Germinal center (tissue), 1 donor: ENCODE measurements around the gene OR1K1.
A peak's percentile ranks its signal among the peaks of the same experiment; 100 is the strongest.
"Not testable (repeated sequence)": the region's sequence is repeated elsewhere in the genome, so short reads cannot be mapped to it uniquely, and the experiment has no call there.

Source experiments
- DNase-seq: peaks from one replicate; pipeline ENCODE4 v3.0.0; 2012; ENCODE audit warnings: mixed read lengths, low spot score

The OR1K1 gene, protein sequence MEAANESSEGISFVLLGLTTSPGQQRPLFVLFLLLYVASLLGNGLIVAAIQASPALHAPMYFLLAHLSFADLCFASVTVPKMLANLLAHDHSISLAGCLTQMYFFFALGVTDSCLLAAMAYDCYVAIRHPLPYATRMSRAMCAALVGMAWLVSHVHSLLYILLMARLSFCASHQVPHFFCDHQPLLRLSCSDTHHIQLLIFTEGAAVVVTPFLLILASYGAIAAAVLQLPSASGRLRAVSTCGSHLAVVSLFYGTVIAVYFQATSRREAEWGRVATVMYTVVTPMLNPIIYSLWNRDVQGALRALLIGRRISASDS

DNA sequence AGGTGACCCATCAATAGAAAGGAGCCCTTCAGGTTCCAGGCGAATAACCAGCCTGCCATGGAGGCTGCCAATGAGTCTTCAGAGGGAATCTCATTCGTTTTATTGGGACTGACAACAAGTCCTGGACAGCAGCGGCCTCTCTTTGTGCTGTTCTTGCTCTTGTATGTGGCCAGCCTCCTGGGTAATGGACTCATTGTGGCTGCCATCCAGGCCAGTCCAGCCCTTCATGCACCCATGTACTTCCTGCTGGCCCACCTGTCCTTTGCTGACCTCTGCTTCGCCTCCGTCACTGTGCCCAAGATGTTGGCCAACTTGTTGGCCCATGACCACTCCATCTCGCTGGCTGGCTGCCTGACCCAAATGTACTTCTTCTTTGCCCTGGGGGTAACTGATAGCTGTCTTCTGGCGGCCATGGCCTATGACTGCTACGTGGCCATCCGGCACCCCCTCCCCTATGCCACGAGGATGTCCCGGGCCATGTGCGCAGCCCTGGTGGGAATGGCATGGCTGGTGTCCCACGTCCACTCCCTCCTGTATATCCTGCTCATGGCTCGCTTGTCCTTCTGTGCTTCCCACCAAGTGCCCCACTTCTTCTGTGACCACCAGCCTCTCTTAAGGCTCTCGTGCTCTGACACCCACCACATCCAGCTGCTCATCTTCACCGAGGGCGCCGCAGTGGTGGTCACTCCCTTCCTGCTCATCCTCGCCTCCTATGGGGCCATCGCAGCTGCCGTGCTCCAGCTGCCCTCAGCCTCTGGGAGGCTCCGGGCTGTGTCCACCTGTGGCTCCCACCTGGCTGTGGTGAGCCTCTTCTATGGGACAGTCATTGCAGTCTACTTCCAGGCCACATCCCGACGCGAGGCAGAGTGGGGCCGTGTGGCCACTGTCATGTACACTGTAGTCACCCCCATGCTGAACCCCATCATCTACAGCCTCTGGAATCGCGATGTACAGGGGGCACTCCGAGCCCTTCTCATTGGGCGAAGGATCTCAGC lies at the start of gene OR1K1:
OR1K1 (plus strand) TSS at position 58 of the 995 bp plus-strand sequence; CDS start at position 58, 0 bp downstream.
- DNase-seq = no peak

DNA sequence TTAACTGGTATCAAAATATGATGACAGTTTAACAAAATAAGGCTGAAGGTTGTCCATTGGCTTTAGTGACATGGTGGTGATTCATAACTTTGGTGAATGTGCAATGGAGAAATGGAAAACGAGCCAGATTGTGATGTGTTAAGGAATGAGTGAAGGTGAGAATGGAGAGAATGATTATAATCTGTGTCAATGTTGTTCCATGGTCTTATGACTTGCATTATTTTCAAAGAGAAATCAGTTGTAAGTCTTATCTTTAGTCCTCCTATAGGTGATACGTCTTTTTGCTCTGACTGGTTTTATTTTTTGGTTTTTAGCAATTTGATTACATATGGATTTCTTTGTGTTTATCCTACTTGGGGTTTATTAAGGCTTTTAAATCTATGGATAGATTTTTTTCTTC lies 45.1 kb upstream of the OR1K1 start:
- no peak for DNase-seq

DNA sequence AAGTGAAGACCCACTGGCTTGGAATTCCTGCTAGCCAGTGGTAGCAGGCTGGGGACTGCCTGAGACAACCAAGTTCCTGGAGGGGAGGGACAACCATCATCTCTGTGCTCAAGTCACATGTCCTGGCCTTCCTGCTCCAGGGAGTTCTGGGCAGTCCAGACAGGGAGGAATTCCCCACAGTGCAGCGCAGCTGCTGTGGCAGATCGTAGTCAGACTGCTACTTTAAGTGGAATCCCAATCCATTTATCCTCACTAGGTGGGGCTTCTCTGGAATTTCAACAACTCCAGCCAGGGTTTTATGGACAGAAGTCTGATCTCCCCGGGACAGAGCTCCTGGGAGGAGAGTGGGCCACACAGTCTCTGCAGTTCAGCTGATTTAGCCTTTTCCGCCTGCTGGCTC lies 32.1 kb upstream of the OR1K1 start:
- no peak for DNase-seq

DNA sequence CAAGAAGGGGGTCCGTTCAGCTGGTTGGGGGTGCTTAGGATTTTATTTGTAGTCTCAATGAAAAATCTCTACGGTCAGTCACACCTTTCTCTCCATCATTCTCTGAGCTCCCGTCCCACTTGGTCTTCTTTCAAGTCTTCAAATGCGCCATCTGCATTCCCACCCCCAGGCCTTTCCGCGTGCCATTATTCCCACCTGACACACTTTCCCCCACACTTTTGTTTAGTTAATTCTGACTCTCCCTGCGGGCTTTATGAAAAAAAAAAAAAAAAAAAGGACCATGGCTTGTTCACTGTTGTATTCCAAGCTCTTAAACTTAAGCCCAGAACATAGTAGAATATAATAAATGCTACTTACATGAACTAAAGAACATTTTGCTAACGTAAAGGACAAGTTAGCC lies 22.9 kb upstream of the OR1K1 start:
- DNase-seq = no peak

DNA sequence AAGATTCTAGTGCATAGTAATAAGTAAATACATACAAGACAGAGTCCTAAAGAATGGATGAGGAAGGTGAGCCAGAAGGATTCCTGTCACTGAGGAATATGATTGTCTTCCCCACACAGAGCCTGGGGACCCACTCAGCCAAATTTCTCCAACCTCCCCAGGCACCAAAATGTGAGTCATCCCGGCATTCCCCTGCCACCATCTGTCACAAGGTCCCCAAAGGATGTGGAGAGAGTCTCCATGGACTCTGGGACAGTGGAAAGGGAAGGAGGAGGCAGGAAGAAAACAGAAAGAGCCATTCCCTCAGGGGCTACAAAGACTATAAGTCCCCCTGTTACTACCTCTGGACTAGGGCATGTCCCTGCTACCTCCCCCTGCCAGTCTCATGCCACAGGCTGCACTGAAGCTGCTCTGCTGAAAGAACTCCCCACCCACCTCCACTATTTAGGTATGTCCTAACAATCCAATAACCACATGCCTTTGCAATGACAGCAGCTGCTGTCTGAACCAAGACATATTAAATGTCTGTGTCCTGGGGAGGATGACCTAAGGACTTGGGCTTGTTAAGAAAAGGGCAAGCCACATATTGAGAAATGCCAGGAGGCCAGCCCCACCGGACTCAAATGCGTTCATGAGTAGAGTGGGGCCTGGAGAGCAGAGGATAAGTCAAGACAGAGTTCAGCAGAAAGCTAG lies 21.8 kb upstream of the OR1K1 start:
- DNase-seq = no peak

DNA sequence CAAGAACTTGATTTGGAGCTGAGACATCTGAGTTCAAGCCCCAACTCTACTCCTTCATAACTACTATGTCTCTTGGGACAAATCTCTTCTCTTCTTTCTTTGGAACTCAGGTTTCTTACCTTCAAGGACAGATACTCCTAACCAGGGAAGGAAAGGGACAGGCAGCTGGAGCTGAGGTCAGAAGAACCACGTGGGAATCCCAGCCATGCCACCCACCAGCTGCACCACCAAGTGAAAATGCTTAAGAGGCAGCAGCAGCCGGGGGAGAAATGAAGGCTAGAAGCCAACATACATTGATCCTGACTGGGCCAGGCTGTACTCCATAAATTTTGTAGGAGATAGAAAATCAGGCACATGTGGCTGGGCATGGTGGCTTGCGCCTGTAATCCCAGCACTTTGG lies 20.7 kb upstream of the OR1K1 start:
- DNase-seq = no peak

DNA sequence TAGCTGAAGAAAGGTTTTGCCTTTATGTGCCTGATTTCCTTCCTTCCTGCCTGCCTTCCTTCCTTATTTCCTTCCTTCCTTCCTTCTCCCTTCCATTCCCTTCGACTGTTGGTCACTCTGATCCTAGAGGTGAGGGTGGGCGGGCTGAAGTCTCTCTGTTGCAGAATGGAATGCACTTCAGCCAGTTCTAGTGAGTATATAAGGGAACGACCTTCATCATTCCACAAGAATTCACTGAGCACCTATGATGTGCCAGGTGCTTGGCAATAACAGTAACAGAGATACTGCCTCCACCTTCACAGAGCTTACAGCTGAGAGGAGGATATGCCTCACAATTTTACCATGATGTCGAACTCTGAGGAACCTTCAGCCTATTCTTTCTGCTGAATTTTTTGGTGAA lies 19.9 kb upstream of the OR1K1 start:
- no peak for DNase-seq

DNA sequence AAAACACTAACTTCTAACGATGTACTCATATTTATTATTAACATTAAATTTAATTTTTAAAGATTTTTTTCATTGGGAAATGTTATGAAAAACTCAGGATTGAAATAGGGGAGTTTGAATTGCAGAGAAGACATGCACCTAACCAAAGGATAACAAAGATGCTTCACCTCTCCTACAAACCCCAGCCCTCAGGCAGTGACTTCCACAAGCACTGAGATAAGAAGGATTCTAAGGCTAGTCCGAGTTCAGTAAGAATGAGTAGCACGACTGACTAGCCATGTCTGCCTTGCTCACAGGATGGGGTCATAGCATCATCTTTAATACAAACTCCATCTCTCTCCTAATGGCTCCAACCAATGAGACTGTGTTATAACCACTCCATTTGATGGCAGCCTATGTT lies 18.3 kb upstream of the OR1K1 start:
- no peak for DNase-seq

DNA sequence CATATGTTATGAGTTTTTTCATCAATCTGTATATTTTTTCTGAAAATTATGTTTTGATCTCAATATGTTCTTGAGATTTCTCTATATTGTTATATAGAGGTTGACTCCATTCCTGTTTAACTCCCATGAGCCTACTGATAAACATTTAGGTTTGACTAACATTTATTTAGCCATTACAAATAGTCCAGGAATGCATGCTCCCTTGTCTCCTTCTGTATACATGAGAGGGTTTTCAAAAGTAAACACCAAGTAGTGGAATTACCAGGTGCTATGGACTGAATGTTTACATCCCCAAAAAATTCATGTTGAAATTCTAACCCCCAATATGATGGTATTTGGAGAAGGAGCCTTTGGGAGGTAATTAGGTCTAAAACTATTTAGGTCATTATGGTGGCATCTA lies 14.7 kb upstream of the OR1K1 start:
- no peak for DNase-seq

DNA sequence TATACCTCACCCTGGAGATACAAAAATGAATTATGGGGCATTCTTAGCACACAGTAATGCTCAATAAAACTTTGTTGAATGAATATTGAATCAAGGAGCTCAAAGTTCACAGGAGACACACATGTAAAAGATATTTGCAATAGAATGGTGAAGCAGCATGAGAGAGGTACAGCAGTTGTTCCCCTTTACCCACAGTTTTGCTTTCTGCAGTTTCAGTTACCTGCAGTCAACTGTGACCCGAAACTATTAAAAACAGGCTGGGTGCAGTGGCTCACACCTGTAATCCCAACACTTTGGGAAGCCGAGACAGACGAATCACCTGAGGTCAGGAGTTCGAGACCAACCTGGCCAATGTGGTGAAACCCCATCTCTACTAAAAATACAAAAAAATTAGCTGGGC lies 13.6 kb upstream of the OR1K1 start:
- DNase-seq = no peak

DNA sequence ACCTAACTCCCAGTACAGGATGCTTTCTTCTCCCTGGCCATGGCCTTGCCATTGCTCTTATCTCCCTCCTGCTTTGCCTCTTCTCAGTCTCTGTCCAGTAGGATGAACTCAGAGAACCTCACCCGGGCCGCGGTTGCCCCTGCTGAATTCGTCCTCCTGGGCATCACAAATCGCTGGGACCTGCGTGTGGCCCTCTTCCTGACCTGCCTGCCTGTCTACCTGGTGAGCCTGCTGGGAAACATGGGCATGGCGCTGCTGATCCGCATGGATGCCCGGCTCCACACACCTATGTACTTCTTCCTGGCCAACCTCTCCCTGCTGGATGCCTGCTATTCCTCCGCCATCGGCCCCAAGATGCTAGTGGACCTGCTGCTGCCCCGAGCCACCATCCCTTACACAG lies 11.1 kb upstream of the OR1K1 start, which contains the start of gene OR5C1:
OR5C1 (plus strand) TSS at position 103 of the 400 bp plus-strand sequence; CDS start at position 103, 0 bp downstream.
- DNase-seq = no peak

DNA sequence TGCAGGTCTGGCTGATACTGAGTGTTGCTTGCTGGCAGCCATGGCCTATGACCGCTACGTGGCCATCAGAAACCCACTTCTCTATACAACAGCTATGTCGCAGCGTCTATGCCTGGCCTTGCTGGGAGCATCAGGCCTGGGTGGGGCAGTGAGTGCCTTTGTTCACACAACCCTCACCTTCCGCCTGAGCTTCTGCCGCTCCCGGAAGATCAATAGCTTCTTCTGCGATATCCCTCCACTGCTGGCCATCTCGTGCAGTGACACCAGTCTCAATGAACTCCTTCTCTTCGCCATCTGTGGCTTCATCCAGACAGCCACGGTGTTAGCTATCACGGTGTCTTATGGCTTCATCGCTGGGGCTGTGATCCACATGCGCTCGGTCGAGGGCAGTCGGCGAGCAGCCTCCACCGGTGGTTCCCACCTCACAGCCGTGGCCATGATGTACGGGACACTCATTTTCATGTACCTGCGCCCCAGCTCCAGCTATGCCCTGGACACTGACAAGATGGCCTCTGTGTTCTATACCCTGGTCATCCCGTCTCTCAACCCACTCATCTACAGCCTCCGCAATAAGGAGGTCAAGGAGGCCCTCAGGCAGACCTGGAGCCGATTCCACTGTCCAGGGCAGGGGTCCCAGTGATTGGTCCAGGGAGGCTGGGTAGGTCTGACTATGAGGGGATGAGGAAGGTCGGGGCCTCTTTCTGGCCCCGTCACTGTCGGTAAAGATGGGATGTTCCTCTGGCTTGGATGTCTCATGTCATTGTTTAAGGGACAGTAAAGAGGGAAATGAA lies 10.5 kb upstream of the OR1K1 start:
- no peak for DNase-seq

DNA sequence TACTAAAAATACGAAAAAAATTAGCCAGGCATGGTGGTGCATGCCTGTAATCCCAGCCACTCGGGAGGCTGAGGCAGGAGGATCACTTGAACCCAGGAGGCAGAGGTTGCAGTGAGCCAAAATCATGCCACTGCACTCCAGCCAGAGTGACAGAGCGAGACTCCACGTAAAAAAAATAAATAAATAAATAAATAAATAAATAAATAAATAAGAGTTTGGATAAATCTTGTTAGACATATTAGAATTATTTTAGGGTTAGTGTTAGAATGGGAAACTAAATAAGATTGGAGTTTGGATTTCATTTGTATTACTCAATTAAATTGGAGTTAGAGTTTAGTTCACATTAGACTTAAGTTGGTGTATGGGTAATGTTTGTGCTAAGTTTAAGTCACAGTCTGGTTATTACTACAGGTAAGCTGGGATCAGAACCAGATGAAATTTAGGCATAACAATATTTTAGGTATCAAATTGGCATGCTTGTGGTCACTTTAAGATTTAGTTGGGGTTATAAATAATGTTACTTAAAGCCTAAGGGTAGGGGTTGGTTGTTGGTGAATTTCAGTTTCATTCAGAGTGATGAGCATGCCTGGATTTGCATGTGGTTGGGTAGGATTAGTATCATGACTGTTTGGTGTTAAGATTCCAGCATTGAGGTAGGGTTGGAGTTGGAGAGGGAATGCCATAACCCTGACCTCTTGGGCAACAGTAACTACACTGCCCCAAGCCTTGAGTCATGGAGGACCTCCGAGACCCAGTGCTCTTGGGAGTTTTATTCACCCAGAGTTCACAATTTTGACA lies 7.9 kb upstream of the OR1K1 start:
- no peak for DNase-seq

DNA sequence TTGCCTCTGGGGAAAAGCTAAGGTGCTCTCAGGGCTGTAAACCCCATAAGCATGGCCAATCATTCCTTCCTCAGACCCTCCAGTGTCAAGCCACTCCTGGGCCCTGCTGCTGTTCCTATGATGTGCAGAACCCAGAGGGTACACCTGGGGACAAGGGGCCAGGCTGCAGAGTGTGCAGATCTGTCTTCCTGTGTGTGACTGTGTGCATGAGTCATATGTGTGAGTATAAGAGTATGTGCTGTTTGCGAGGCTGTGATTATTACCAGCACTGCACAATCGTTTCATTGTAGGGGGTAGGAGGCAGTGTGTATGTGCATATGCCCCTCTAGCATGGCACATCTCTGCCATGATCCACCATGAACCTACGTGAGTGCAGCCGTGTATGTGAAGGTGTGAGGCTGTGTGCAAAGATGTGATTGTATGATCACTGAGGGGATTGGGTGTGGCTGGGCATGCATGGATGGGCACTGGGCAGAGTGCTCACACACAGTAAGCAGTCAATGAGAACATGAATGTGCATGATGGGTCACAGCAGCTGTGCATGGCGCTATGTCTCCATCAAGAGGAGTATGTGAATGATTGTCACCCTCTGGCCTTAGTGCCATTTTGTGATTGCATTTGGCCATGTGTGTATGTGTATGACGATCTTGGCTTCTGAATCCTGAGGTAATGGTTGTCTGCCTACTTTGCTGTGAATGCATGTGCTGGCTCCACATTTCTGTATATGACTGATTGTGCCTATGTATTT lies 2.4 kb upstream of the OR1K1 start:
- no peak for DNase-seq

DNA sequence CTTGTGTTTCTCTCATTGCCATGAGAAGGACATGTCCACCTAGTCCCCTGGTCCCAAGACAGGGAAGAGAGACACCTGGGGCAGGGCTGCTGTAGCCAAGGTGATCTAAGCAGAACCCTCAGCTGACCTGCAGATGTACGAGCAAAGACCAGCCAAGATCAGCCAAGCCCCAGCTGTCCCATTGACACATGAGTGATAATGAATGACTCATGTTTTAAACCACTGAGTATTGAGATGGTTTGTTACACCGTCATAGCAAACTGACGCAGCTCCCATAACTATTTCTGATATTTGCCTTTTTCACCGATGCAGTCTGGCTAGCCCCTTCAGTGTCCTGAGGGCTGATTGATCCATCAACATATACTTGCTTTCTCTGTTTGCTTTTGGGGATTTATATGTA lies 6.7 kb downstream of the OR1K1 start:
- DNase-seq = no peak

DNA sequence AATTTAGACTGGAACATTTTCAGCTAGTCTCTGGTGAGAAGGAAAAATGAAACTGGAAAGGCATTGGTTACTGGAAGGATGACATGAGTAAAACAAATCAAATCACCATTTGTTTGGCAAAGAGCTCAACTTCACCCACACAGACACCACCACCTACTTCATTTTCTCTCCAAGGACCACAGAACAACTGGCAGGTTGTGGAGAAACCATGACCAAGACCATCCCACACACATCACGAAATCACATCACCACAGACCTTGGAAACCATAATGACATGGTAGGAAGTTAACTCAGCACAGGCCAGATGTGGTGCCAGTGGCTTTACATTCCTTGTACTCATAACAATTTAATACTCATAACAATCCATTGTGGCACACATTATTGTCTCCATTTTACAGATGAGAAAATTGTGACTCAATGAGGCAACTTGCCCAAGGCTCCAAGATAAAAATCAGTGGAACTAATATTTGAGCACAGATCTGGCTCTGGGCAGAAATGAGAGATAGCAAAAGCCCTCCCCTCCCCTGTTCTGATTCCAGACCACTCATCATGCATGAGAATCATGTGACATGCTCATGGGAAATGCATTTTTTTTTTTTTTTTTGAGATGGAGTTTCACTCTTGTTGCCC lies 7.5 kb downstream of the OR1K1 start:
- DNase-seq = no peak

DNA sequence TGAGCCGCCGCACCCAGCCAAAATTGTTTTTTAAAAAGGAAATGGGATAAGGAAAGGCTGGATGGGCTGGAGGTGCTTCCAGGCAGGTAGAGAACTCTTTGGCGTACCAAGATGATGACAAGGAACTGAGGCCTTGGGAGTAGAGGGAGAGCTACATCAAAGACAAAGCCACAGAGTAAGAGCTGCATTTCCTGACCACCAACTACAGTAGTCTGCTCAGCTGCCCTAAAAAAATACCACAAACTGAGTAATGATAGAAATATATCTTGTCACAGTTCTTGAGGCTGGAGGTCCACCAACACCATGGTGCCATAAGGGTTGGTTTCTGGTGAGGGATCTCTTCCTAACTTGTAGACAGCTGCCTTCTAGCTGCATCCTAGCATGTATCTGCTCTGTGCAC lies 8.2 kb downstream of the OR1K1 start:
- no peak for DNase-seq

DNA sequence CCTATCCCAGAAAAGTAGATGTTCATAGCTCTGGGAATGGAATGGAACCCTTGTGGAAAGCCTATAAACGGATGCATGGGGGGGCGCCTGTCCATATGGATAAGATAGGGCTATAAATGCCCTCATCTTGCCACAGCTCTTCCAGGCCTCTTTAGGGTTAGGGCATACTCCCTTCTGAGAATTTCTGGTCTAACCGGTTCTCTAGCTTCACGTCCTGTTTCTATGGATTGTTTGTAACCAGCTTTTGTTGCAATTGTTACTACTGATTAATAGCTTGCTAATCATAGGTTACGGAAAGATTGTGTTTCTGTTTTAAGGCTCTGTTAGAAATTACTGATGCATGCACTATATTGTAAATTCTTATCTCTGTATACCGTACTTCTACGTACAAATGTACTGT lies 9.3 kb downstream of the OR1K1 start:
- DNase-seq = not testable (repeated sequence)

DNA sequence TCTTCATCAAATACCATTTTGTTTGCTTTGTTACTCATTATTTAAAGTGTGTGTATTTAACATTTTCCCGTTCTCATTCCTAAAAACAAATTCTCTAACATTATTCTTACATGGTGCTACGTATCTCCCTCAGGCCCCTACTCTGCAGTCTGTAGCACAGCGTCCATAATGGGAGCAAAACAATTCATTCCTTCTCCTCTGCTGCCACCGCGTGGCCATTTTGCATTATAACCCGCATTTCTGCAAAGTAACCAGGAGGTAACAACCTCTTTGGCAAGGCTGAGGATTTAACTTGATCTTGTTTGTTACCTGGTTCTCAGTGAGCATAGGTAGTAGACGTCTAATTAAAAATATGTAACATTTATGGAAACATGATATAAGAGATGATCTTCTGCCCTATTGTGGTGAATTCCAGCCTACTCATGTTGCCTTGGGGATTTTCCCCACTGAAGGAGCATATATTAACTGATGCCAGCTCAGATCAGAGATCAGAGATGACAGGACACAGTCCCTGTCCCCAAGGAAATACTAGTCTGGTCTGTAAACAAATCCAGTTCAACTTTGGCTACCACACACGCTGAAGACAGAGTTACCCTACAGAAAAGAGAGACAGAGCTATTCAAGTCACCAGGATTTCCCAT lies 10.5 kb downstream of the OR1K1 start:
- DNase-seq = peak; percentile 76
